Mesendoderm (in vitro differentiated cells): ENCODE data around the gene CNPY3.

ENCODE experiments used
- DNase-seq: peaks from one replicate; pipeline ENCODE4 v3.0.0; 2013
- H2AK5ac ChIP-seq: 2 replicates; pipeline ENCODE4 v1.6.1; 2013; ENCODE audit warnings: low read length, inconsistent platforms
- H2BK120ac ChIP-seq: 2 replicates; pipeline ENCODE4 v1.6.1; 2013; ENCODE audit warnings: low read depth, mild to moderate bottlenecking, low read length, moderate library complexity, mixed read lengths
- H2BK15ac ChIP-seq: replicated peaks from 2 replicates; pipeline ENCODE4 v1.6.1; 2013; ENCODE audit warnings: low read depth, mild to moderate bottlenecking, moderate library complexity
- H2BK5ac ChIP-seq: 2 replicates; pipeline ENCODE4 v1.6.1; 2013; ENCODE audit warnings: low read length, inconsistent platforms
- H3K18ac ChIP-seq: 2 replicates; pipeline ENCODE4 v1.6.1; 2013; ENCODE audit warnings: mild to moderate bottlenecking, low read length, mixed read lengths
- H3K23ac ChIP-seq: one replicate; pipeline ENCODE4 v1.6.1; 2013; ENCODE audit warnings: low read length
- H3K27ac ChIP-seq: 2 replicates; pipeline ENCODE4 v1.5.1; 2013; ENCODE audit warnings: low read depth, mild to moderate bottlenecking, inconsistent platforms, low read length, moderate library complexity
- H3K27me3 ChIP-seq: 2 replicates; pipeline ENCODE4 v1.6.1; 2013; ENCODE audit warnings: low read length, control low read depth, mild to moderate bottlenecking, inconsistent platforms; ENCODE audit not compliant: insufficient read depth, poor library complexity
- H3K36me3 ChIP-seq: 2 replicates; pipeline ENCODE4 v1.6.1; 2013; ENCODE audit warnings: low read length, inconsistent platforms; ENCODE audit not compliant: control insufficient read depth, insufficient read depth
- H3K4ac ChIP-seq: one replicate; pipeline ENCODE4 v1.6.1; 2013; ENCODE audit warnings: low read depth, mild to moderate bottlenecking, low read length, moderate library complexity
- H3K4me1 ChIP-seq: 2 replicates; pipeline ENCODE4 v1.6.1; 2013; ENCODE audit warnings: low read depth, low read length, inconsistent platforms; ENCODE audit not compliant: control insufficient read depth
- H3K4me2 ChIP-seq: 2 replicates; pipeline ENCODE4 v1.6.1; 2013; ENCODE audit warnings: low read length
- H3K4me3 ChIP-seq: 2 replicates; pipeline ENCODE4 v1.5.1; 2013; ENCODE audit warnings: mild to moderate bottlenecking, low read length
- H3K56ac ChIP-seq: one replicate; pipeline ENCODE4 v1.6.1; 2013; ENCODE audit warnings: low read length
- H3K79me1 ChIP-seq: 2 replicates; pipeline ENCODE4 v1.6.1; 2013; ENCODE audit warnings: low read length, inconsistent platforms
- H3K79me2 ChIP-seq: 2 replicates; pipeline ENCODE4 v1.6.1; 2013; ENCODE audit warnings: mild to moderate bottlenecking, low read length; ENCODE audit not compliant: control insufficient read depth, insufficient read depth
- H3K9ac ChIP-seq: 2 replicates; pipeline ENCODE4 v1.6.1; 2013; ENCODE audit warnings: low read length, inconsistent platforms
- H4K5ac ChIP-seq: one replicate; pipeline ENCODE4 v1.6.1; 2013; ENCODE audit warnings: low read length
- H4K8ac ChIP-seq: one replicate; pipeline ENCODE4 v1.6.1; 2013; ENCODE audit warnings: low read depth, mild to moderate bottlenecking, control low read depth, low read length, moderate library complexity
- WGBS: extraction: QIAGEN DNeasy Blood & Tissue Kit; methylation state at CpG from one replicate; pipeline ENCODE4 v1.1.7; 2013; ENCODE audit warnings: low lambda C conversion rate, missing lambda C conversion rate; ENCODE audit not compliant: insufficient coverage; ENCODE audit errors: extremely low coverage; 5-methylcytosine and 5-hydroxymethylcytosine counted together

The CNPY3 gene

GRCh38 chr6:42987533-42988451, 58.5 kb downstream of the CNPY3 start:
- Histone ChIP-seq H3K4me2 (no peak overlapping the region), H3K56ac (no peak overlapping the region), H2BK5ac (no peak overlapping the region), H2BK120ac (no peak overlapping the region), H3K4me3 (no peak overlapping the region), H2BK15ac (no peak overlapping the region), H2AK5ac (no peak overlapping the region), H3K18ac (no peak overlapping the region), H3K4ac (no peak overlapping the region), H4K5ac (no peak overlapping the region), H3K27ac (no peak overlapping the region), H3K79me2 (peaks cover 5% of the 10 kb centered on the region), H3K36me3 (peaks cover 2% of the 10 kb centered on the region), H3K27me3 (no peaks in the 10 kb centered on the region), H3K23ac (no peak overlapping the region), H3K9ac (no peak overlapping the region), H4K8ac (no peak overlapping the region), H3K4me1 (peaks cover 2% of the 10 kb centered on the region), H3K79me1 (peaks cover 11% of the 10 kb centered on the region)
- no CpG with 5 or more reads among the region's 5 CpGs for WGBS
- no peak for DNase-seq

- H4K8ac ChIP-seq, result no peak overlapping the region
- no CpG with 5 or more reads among the region's 1 CpG for WGBS
- H3K27ac ChIP-seq, result no peak overlapping the region
These were observed 59.3 kb downstream of the CNPY3 start for GRCh38 chr6:42988486-42989020.

More at GRCh38 chr6:42988486-42989020, 59.3 kb downstream of the CNPY3 start:
- H2BK15ac ChIP-seq, result no peak overlapping the region
- no peaks in the 10 kb centered on the region for H3K27me3 ChIP-seq
- no peak overlapping the region for H3K4ac ChIP-seq
- no peak overlapping the region for H3K4me2 ChIP-seq
- H2BK5ac ChIP-seq, result no peak overlapping the region
- no peak overlapping the region for H3K18ac ChIP-seq
- H3K79me2 ChIP-seq, result peaks cover 5% of the 10 kb centered on the region
- H3K56ac ChIP-seq, result no peak overlapping the region
- peaks cover 11% of the 10 kb centered on the region for H3K79me1 ChIP-seq
- no peak overlapping the region for H3K9ac ChIP-seq
- H3K4me1 ChIP-seq, result peaks cover 2% of the 10 kb centered on the region
- H2BK120ac ChIP-seq, result no peak overlapping the region
- no peak overlapping the region for H3K23ac ChIP-seq
- peak; percentile 31 for DNase-seq
- H2AK5ac ChIP-seq, result no peak overlapping the region
- peaks cover 2% of the 10 kb centered on the region for H3K36me3 ChIP-seq
- no peak overlapping the region for H3K4me3 ChIP-seq
- H4K5ac ChIP-seq, result no peak overlapping the region
